ENCODE measurements around the gene BCL11B. TPM values are rescaled to one million over a fixed set of nuclear protein-coding genes. Genes with fewer than 3 reads are reported as not detected.
A peak's percentile ranks its signal among the peaks of the same experiment; 100 is the strongest.

BCL11B gene
- total RNA-seq, 4 donors from 2014 or later = 0.21 to 0.78 (median 0.26) TPM

DNA sequence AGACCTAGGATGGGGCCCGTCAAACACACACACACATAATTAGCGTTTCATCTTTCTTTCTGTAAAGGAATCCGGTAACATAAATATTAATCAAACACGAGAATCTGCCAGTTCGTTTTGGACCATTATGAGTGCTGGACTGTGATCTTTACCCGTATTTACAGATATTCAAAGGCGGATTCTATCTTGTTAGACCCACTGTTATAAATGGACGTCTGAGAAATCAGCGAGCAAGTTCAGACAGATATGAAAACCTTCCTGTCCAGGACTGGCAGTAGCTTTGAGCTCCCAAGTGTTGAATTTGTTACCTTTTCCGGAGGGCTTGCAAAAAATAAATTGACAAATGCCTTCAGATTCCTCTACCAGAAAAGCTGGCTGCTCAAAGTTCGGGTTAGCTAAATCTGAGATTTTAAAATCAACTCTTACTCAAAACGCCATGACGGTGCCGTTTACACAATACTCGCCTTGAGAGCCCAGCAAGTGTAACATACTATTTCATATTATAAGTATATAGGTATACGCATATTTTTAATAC lies 27.6 kb downstream of the BCL11B start:
- H3K9me3 ChIP-seq = no peaks in the 10 kb centered on the region
- H3K27me3 ChIP-seq = peaks cover 0 to 55% of the 10 kb centered on the region in 2 donors
- peak overlapping the region in 1 of 4 donors; percentile 26 for H3K27ac ChIP-seq
- H3K36me3 ChIP-seq = no peaks in the 10 kb centered on the region
- no peak overlapping the region for H3K4me3 ChIP-seq
- 76 to 77% methylated on average over 16 of the region's 16 CpGs for WGBS, 2 donors
- DNase-seq (ENCODE audit: low spot score in 2 of 2) = no peak
- TF ChIP-seq EP300 (IDR thresholded peaks at IDR 0.05) (no peak), POLR2A (IDR thresholded peaks at IDR 0.05) (no peak)
- TF ChIP-seq, protein P1, sequence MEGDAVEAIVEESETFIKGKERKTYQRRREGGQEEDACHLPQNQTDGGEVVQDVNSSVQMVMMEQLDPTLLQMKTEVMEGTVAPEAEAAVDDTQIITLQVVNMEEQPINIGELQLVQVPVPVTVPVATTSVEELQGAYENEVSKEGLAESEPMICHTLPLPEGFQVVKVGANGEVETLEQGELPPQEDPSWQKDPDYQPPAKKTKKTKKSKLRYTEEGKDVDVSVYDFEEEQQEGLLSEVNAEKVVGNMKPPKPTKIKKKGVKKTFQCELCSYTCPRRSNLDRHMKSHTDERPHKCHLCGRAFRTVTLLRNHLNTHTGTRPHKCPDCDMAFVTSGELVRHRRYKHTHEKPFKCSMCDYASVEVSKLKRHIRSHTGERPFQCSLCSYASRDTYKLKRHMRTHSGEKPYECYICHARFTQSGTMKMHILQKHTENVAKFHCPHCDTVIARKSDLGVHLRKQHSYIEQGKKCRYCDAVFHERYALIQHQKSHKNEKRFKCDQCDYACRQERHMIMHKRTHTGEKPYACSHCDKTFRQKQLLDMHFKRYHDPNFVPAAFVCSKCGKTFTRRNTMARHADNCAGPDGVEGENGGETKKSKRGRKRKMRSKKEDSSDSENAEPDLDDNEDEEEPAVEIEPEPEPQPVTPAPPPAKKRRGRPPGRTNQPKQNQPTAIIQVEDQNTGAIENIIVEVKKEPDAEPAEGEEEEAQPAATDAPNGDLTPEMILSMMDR (IDR thresholded peaks at IDR 0.05) = no peak
- H3K4me1 ChIP-seq = peaks cover 0 to 15% (median 0%) of the 10 kb centered on the region in 4 donors

DNA sequence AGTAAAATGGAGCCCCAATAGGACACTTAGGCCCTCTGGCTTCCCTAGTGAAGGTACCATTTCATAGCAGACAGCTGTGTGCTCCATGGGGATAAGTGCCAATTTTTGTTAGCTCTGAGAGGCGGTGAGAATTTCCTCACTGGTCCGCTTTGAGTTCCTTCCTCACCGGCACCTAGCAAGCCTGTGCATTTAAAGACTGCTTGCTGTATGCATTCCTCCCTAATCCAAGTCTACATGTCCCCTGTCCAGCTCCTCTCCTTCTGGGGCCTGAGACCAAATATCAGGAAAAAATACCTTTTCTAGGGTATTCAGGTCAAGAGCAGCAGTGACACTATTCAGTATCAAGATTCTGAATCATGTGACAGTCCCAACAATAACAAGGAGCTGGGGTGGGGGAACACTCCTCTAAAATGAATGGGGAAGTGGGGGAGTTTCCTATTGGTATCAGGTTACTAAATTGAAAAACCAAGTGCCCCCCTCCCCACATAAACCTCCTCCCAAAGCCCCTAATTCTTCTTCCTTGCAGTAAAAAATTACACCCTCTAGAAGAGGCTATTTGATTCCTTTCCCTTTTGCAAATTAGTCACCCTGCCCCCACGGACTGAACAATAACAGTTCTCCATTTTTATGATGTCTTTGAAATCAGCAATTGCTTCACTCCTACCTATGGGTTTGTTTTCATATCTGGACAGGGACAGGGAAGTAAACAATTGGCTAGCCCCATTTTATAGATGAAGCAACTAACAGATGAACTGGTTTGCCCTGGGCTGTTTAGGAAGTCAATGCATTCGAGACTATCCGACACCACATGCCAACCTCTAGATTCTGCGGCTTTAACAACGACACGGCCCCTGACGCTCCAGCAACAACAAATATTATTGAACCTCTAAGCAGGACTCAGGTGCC lies 28.9 kb downstream of the BCL11B start:
- WGBS, 2 donors = 64 to 67% methylated on average over 10 of the region's 10 CpGs
- Histone ChIP-seq H3K9me3 (no peaks in the 10 kb centered on the region), H3K27me3 (peaks cover 0 to 43% of the 10 kb centered on the region in 2 donors), H3K4me3 (no peak overlapping the region), H3K27ac (peak overlapping the region in 1 of 4 donors; percentile 26), H3K36me3 (no peaks in the 10 kb centered on the region), H3K4me1 (peaks cover 0 to 15% (median 0%) of the 10 kb centered on the region in 4 donors)
- TF ChIP-seq, protein P1 (IDR thresholded peaks at IDR 0.05) = no peak
- TF ChIP-seq EP300 (IDR thresholded peaks at IDR 0.05) = no peak
- no peak for TF ChIP-seq POLR2A (IDR thresholded peaks at IDR 0.05)
- DNase-seq (ENCODE audit: low spot score in 2 of 2) = no peak

DNA sequence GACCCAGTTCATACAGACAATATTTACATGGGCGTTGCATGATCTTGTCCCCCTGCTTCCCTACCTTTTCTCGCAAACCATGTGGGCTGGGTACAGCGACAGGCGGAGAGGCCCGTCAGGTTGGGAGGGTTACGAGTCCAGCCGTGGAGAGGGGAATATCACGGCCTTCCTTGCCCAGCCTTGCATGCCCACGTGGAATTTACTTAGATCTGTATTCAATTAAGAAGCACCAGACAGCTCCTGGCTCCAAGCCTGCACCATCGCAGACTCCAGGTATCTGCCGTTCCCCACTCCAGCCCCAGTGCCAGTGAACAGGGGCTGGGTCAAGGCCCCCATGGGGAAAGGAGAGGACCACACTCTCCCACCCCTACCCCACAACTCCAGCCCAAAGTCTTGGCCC lies 29.8 kb downstream of the BCL11B start:
- WGBS, 2 donors = 67 to 70% methylated on average over 11 of the region's 11 CpGs

DNA sequence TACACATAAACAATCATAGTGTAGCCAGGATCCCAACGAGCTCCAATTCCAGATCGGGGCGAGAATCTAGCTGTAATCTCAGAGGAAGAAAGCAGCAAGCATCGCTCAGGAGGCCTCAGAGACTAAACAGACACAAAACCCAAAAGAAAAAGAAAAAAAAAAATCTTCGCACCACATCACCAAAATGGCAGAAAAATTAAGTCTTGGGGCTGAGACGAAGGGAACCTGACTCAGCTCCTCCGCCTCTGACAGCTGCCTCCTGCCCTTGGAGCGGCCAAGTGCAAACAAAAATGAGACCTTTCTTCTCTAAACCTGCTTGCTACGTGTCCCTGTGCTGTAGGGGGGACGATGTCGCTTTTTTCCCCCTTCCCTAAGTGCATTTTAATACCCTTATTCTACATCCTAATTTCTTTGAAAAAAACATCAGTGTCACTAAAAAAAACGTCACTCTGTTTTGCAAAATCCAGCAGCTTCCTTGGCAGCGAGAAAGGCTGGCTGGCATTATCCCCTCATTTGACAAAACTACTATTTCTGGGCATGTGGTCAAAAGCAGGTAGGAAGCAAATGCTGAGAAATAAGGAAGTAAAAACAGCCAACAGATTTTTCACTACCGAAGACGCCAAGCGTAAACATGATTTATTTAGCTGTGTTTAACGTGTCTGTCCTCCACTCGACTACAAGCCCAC lies 30.5 kb downstream of the BCL11B start:
- Histone ChIP-seq H3K36me3 (no peaks in the 10 kb centered on the region), H3K27me3 (peaks cover 0 to 27% of the 10 kb centered on the region in 2 donors), H3K4me1 (peaks cover 0 to 10% (median 0%) of the 10 kb centered on the region in 4 donors), H3K27ac (peak overlapping the region in 1 of 4 donors; percentile 53), H3K9me3 (peaks cover 0 to 4% (median 0%) of the 10 kb centered on the region in 4 donors), H3K4me3 (no peak overlapping the region)
- TF ChIP-seq POLR2A (IDR thresholded peaks at IDR 0.05) = no peak
- TF ChIP-seq EP300 (IDR thresholded peaks at IDR 0.05) = no peak
- TF ChIP-seq, protein P1 (IDR thresholded peaks at IDR 0.05) = no peak
- WGBS, 2 donors = 57 to 62% methylated on average over 18 of the region's 18 CpGs
- no peak for DNase-seq (ENCODE audit: low spot score in 2 of 2)

More for the DNA sequence above, 29.8 kb downstream of the BCL11B start:
- H3K27ac ChIP-seq = peak overlapping the region in 1 of 4 donors; percentile 53
- peaks cover 0 to 35% of the 10 kb centered on the region in 2 donors for H3K27me3 ChIP-seq
- peaks cover 0 to 15% (median 0%) of the 10 kb centered on the region in 4 donors for H3K4me1 ChIP-seq
- no peak for DNase-seq (ENCODE audit: low spot score in 2 of 2)
- H3K9me3 ChIP-seq = no peaks in the 10 kb centered on the region
- TF ChIP-seq POLR2A (IDR thresholded peaks at IDR 0.05) (no peak), EP300 (IDR thresholded peaks at IDR 0.05) (no peak)
- TF ChIP-seq, protein P1 (IDR thresholded peaks at IDR 0.05) = no peak
- no peaks in the 10 kb centered on the region for H3K36me3 ChIP-seq
- no peak overlapping the region for H3K4me3 ChIP-seq

Measured in tibial nerve (tissue), 4 donors.